HG03460 (cell line): ENCODE results near the gene SEZ6.

Source experiments
- ATAC-seq: cut with Tn5 transposase; IDR thresholded peaks from one replicate; pipeline ENCODE4 v1.9.1; 2021; ENCODE audit not compliant: unreplicated experiment

The SEZ6 gene

DNA sequence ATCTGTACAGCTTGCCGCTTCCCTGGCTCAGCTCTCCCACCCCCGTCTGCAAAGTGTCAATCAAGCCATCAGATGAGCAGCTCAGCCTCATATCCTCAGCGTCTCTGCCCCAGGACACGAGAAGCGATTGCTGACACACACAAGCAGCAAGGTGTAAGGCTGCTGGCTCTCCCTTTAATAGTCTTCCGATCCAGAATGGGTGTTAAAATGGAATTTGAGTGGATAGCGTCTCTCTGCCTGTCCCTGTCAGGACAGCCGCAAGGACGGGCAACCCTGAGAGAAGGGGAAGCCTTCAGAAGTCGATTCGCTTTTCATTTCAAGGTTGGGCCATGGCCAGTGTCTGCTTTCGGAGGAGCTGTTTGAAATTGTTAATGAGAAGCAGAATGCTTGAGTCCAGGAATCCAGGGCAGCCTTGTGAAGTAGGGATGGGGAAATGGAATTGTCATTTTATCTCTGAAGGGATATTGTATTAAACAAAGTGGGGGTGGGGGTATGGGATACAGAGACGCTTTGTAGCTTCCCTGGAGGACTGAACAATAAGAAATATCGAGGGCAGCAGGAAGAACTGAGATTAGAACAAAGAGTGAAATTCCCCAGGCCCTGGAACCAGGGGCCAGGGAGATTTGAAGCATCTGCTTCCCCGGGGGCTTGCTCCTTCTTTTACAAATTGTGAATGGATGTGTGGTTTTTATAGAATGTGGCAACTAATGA, 32.4 kb upstream of the SEZ6 start:
- no peak for ATAC-seq

DNA sequence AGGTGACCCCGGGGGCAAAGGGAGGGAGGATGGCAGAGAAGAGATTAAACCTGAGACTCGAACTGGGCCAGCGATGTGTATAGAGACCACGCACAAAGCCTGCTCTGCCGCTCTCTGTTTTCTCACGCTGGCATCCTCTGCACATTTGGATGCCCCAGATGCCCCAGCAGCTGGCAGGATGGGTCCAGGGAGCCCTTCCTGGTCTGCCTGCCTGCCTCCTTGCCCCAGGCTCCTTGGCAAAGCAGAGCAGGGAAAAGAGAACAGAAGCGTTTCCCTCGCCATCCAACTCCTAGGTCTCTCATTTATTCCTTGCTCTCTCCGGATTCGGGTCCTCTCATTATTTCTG, 31.9 kb upstream of the SEZ6 start:
- no peak for ATAC-seq

DNA sequence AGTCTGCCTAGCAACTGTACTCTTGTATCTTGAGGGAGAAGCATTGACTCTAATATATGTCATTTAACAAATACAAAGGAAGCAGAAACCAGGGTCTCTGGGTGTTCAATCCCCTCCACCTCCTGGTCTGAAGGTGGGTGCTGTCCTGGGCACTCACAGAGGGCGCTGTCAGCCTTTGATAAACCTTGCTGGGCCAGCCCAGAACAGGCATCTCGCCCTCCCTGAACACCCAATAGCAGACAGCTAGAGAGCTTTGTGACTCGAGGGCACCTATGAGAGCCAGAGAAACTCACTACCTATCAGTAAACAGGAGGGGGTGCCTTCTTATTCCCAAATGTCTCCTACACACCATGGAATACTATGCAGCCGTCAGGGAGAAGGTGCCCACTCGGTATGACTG, 30.8 kb upstream of the SEZ6 start:
- no peak for ATAC-seq

DNA sequence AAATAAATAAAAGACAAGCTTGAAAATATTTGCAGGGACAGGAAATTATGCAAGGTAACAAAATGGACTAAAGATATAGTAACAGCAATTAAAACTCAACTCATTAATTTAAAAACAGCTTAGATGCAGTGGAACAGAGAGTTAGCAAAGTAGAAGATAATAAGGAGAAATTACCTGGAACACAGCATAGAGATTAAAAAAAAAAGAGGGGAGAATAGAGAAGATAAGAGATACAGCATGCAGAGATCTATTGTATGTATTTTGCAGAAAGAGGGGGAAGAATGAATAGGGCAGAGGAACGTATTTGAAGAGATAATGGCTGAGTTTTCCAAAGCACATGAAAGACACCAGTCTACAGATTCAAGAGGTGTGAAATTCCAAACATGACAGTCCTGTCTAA, 28.7 kb upstream of the SEZ6 start:
- ATAC-seq = no peak

DNA sequence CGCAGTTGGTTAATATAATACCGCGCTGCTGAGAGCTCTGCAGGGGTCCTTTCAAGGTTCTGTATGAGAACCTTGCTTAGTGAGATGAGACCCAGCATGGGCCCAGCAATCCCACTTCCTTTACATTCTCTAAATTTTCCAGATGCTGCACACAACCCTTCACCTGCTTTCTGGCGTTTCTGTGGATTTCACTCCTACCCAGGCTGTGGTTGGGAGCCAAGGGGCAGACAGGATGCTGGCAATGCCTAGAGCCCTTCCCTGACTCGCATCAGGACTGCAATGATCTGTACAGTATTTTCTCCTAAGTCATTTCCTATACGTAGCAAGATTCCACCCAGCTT, 27.0 kb upstream of the SEZ6 start:
- ATAC-seq = no peak

DNA sequence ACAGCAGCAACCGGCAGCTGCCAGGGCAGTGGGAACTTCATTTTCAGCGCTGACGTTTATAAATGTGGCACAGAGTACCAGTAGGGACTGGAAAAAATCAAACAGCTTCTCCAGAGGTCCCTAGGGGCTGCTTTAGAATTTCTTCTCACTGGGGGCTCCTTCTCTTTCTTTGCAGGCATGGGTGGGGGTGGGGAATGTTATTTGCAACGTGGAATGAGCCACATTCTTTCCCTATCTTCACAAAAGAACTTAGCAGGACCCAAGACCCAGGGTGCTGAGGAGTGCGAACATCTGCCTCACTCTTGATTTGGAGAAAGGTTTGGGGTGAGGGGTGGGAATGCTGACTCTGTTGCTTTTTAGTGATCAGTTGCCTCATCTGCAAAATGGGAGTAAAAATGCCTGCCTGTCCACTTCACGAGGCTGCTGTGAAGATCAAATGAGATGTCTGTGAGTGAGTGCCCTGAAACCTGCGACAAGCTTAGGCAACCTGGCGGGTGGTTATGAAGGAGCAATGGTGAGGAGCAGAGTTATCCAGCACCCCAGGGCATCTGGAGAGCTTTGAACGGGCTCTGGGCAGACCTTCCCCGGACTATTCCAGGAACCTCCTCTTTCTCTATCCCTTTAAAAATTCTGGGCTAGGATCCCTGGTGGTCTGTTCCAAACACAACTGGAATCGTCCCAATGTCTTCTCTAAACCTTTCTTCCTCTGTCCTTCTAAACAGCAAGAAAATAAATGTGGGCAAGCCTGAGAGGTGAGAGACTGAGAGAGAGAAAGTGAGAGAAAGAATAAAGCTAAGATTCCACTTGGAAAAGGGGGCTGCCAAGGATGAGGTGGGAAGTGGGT, 26.4 kb upstream of the SEZ6 start:
- ATAC-seq = no peak

DNA sequence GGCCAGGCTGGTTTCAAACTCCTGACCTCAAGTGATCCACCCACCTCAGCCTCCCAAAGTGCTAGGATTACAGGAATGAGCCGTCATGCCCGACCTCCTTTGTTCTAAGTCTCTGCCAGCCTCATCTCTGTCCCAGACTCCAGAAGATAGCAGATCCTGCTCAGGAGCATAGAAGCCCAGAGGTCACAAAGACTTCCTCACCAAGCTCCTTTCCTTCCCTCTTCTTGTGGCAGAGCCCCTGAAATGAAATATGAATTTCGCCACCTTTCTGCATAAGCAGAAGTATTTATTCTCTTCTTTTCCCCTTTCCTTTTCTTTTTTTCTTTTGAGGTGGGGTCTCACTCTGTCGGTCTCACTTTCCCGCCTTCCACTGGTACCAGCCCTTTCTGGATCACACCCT, 25.7 kb upstream of the SEZ6 start:
- ATAC-seq = no peak

DNA sequence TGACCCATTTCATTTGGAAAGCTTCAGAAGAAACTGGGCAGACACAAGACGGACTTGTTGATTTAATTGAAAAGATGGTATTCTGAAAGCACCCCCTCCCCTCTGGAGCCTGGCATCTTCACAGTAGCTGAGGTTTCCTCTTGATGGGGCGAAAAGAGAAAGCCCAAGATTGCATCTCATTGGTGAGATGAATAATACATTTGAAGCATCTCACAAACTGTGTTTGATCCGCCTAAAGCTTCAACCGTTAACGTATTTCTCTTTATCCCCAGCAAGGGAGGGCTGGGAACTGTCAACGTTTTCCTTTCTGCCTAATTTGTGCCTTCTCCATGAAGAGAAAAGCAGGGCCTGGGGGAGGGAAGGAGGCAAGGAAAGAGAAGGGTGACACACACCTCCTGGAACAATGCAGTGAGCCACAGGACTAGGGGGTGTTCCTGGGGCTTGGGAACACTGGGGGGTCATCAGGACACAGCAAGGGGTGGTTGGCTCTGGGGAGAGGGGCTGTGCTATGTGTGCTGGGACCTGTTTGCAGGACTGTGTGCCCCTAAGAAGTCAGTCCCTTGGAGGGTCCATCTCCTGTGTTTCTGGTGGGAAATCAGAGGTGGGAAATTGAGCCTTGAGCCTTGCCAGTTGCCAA, 18.6 kb upstream of the SEZ6 start:
- ATAC-seq = no peak

DNA sequence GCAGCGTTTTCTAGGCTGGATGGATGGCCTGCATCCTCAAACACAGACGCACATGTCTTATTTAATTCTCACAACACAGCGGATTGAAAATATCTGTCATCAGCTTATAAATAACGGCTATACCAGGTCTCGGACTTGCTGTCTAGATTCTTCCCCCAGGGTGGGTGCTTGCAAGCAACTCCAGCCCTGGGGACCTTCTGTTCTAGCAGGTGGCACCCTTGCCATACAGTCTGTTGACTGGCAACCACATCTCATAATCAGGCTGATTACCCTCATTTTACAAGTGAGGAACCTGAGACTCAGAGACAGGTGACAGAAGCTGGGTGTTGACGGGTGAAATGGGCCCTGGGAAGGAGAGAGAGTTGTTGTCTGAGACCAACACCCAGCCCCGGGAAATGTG, 16.2 kb upstream of the SEZ6 start:
- no peak for ATAC-seq

DNA sequence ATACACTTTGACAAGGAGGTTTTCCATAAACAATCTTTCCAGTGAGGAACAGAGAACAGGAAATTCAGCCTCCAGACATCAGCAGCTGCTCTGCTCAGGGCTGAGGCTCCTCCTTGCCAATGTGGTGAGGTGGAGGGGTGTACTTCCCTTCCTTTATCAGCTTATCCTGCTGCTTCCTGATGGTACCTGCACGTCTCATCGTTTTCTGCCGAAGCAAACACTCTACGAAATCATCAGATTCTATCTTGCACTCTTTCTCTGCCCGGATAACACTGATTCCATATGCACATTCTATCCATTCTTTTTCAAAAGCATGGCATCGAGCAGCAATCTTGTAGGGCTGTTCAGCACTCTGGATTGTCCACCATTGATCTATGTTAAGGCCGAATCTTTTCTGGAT, 15.4 kb upstream of the SEZ6 start:
- ATAC-seq = no peak

DNA sequence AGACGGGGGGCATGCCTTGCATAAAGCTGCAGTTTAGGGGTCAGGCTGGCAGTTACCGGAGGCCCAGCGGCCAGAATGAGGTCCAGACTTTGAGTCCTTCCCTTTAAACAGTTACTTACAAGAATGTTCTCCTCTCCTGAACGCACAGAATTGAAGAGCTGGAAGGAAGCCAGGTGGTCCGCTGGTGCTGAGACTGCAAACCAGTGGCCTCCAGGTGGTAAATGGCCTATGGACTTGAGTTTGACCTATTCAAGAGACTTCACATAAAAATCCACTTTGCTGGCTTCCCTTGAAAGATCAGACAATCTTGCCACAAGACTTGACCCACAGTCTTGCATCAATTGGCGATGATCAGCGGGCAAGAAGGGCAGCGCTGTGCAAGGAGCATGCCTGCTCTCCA, 14.7 kb upstream of the SEZ6 start:
- no peak for ATAC-seq

DNA sequence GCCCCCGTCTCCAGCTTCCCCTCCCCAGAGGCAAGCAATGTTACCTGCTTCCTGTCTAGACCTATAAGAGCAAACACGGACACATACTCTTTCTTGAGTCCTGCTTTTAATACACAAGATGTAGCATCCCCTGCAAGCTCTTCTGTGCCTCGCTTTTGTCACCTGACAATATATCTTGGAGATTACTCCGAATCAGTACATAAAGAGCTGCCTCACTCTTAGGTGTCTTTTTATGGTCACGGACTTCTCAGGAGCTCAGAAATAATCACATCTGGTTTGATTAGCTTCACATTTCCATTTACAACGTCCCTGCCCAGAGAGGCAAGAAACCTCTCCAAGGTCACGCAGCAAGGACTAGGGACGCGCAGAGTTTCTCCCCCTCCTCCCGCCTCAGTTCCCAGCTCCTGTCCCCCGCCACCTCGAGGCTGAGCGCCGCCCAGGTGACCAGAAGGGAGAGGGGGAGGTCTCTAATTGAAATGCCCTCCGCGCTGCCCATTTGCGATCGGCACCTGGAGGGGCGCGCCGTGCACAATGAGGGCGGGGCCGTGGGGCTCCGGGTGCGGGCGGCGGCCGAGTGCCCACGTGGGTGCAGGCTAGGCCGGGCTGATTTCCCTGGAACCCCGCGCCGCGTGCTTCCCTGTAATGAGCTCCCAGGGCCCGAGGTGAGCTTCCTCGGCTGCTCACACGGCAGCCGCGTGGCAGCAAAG, 13.8 kb upstream of the SEZ6 start:
- no peak for ATAC-seq

DNA sequence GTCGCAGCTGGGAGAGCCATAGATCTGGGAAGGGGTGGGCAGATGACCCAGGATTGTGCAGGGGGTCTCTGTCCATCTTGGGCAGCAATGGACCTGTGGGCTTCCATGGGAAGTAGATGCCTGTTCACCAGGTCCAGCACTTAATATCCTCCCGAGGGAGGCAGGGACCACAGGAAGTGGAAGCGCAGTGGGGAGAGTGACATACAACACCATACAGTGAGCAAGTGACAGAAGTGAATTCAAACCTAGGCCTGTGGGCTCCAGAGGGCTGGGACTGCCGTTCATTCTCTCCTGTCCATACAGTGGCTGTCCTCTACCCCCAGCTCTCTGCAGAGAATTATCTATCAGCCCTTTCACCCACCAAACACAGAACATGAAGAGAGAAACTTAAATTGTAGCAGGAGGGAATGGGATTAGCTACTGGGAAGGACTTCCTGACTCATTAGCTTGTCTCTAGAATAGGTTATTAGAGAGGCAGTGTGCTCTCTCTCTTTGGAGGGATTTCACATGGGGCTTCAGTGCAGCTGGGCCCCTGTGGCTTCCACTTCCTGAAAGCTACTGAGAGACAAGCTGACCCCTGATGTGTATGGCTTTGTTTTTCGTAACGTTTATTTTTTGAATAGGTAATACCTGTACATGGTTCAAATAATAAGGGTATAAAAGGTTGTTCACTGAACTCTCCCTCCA, 13.1 kb upstream of the SEZ6 start:
- no peak for ATAC-seq

DNA sequence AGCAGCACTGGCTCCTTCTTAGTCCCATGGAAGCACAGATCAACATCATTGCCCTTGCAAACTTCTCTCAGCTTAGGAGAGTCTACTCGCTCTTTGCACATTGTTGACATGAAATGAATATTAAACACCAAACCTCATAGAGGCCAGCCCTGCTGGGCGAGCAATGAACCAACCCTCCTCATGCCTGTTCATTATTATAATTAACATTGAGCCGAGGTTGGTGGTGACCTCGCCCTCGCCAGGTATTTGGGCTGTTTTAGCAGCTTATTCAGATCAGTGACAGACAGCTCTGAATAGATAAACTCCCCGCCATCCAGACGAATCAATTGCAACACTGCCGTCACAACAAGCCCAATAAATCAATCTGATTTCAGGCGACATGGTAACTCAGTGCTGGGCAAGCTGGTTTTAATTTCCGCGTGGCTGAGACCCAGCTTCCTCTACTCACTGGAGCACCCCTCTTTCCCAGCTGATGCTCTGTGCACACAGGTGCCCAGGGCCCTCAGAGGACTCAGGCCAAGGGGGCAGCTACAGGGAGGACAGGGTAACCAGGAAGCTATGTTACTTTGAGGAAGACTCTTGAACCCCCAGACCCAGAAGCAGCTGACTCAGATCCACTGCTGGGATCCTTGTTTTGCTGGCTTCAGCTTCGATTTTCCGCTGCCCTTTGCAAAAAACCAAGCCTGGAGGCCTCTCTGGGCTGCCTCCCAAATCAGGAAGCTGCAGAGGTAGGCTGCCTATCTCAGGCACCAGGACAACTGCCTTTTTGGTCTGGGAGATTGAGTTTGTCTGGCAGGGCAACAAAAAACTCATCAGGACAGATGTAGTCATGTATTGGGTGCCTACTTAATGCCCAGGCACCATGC, 10.7 kb upstream of the SEZ6 start:
- no peak for ATAC-seq

DNA sequence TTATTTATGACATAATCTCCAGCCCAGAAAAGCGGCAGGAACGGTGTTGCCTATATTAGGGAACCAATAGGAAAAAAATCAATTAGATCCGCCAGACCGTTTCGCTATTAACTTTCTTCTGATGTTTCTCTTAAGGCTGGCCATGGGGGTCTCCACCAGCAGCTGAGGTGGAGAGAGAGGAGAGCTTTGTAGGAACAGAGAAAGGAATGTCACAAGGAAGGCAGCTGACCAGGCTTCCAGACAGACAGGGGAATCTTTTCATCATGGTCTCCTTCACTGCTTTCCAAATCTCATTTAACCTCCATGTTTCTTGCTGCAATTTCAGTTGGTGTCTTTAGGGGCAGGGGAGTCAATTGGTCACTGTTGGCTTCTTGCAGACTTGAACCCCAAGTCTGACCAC, 8.9 kb upstream of the SEZ6 start:
- no peak for ATAC-seq

DNA sequence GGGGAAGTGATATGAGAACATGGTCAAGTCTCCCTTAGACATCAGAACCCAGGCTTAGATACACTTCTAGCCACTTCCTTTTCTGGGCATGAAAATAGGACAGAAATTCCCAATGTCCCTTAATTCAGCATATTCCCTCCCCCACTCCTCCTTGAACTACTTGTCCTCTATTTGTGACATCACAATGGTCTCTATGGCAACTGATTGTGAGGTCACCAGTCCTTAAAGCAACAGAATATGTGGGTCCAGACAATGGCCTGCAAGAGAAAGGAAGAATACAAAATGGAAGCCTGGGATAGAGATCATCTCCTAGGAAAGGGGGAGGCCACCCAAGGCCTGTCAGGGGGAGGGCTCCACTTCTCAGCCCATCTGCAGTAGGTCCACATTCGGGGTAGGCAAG, 6.7 kb upstream of the SEZ6 start:
- ATAC-seq = no peak

DNA sequence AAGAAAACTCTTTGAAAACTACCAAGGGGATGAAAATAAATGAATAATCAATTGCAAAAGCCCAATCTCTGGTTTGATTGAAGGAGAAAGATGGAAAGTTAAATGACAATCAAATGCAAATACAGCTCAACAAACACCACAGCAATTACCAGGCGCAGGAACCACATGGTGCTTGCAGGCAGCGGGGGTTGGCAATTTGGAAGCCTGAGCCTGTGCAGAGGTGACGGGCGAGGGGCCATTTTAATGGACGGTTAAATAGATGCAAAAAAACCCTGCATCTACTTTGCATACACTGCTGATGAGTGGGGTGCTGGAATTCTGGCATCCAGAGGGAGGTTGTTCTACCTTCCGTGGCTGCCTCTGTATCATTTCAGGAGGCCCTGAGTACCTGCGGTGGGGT, 4.8 kb upstream of the SEZ6 start:
- ATAC-seq = no peak

DNA sequence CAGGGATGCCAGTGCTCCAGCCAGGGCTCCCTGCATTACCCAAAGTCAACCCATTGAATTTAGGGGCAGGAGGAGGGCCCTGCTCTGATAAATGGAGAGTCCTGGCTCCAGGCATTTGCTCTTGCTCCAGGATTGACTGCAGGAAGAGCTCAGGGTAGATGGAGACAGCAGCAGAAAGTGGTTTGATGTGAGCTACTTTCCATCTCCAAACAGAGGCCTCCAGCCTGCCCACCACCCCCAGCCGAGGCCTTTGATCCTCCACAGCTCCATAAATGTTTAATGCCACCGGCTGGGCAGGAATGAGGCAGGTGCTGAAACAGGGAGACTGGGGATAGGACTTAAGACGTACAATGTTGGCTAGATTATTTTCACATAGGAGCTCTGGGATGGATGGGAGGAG, 4.3 kb upstream of the SEZ6 start:
- no peak for ATAC-seq

DNA sequence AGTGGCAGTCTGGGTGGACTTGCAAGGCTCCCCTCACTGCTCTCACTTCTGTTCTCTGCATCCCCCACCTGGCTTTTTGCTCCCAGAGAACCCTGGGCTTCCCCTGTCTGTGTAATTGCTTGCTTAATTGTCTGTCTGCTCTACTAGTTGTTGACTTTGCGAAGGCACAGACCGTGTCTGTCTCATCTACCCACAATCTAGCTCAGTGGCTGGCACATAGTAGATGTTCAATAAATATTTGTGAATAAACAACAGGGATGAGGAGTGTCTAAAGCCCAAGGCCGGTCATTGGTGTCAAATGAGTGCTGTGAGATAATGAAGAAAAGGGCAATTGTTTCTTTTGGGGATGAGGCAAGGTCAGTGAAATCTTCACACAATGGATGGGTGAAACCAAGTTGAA, 2.8 kb upstream of the SEZ6 start:
- ATAC-seq = no peak

DNA sequence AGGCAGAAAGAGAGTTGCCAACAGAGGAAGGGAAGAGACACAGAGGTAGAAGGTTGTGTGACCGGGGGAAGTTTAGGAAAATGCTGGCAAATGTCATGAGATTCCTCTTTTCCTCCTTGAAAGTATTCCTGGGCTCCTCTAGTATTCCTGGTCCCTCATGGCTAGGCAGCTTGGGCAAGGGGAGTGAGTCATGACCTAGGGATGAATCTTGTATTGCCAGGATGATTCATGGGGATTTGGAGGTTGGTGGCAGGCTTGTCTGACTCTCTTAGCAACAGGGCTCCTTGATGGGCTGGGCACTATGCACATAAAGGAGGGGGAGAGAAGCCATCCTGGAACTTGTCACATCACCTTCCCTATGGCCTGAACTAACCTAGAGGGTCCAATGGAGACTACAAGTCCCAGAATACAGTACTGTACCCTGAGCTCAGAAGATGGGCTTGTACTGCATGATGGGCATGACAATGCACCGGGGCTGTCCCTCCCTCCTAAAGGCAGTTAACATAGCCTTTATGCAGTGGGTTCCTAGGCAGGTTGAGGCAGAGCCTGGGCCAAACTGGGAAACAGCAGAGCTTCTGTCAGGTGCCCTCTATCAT, 2.1 kb upstream of the SEZ6 start:
- no peak for ATAC-seq
